Smooth muscle cell (in vitro differentiated cells): ENCODE results near the gene CHST8. TPM values are rescaled to one million over a fixed set of nuclear protein-coding genes. Genes with fewer than 3 reads are reported as not detected.

ENCODE experiments used
- DNase-seq: peaks from one replicate; lab custom pipeline; 2025; ENCODE audit not compliant: unreplicated experiment; lab: John Stamatoyannopoulos, UW
- H2AFZ ChIP-seq: fragments of 200-600 bp; sonication (generic); 2 replicates; pipeline ENCODE4 v1.6.0; 2016; ENCODE audit warnings: antibody characterized with exemption, low read depth, mild to moderate bottlenecking
- H3F3A ChIP-seq: fragments of 200-600 bp; sonication (generic); 2 replicates; pipeline ENCODE4 v1.6.0; 2017; ENCODE audit warnings: antibody characterized with exemption, low read depth
- H3K27ac ChIP-seq: fragments of 200-600 bp; sonication (generic); 2 replicates; pipeline ENCODE4 v1.5.1; 2016; ENCODE audit warnings: low read depth, mild to moderate bottlenecking
- H3K27me3 ChIP-seq: fragments of 200-600 bp; sonication (generic); 2 replicates; pipeline ENCODE4 v1.6.1; 2016; ENCODE audit warnings: low read depth, mild to moderate bottlenecking
- H3K36me3 ChIP-seq: fragments of 200-600 bp; sonication (generic); 2 replicates; pipeline ENCODE4 v1.5.1; 2016; ENCODE audit warnings: low read depth
- H3K4me1 ChIP-seq: fragments of 200-600 bp; sonication (generic); 2 replicates; pipeline ENCODE4 v1.5.1; 2016; ENCODE audit warnings: low read depth
- H3K4me2 ChIP-seq: fragments of 200-600 bp; sonication (generic); 2 replicates; pipeline ENCODE4 v1.6.0; 2016; ENCODE audit warnings: mild to moderate bottlenecking
- H3K4me3 ChIP-seq: fragments of 200-600 bp; sonication (generic); 2 replicates; pipeline ENCODE4 v1.5.1; 2016; ENCODE audit warnings: mild to moderate bottlenecking
- H3K79me2 ChIP-seq: fragments of 200-600 bp; sonication (generic); 2 replicates; pipeline ENCODE4 v1.6.0; 2016; ENCODE audit warnings: low read depth, mild to moderate bottlenecking
- H3K9ac ChIP-seq: fragments of 200-600 bp; sonication (generic); 2 replicates; pipeline ENCODE4 v1.6.0; 2016; ENCODE audit warnings: low read depth
- H3K9me3 ChIP-seq: fragments of 200-600 bp; sonication (generic); replicated peaks from 2 replicates; pipeline ENCODE4 v1.5.1; 2016; ENCODE audit warnings: low read depth
- H4K20me1 ChIP-seq: fragments of 200-600 bp; sonication (generic); 2 replicates; pipeline ENCODE4 v1.6.0; 2016; ENCODE audit warnings: low read depth
- CTCF ChIP-seq: fragments of 200-600 bp; sonication (generic); IDR thresholded peaks from 2 replicates; pipeline ENCODE4 v1.5.1; 2017; ENCODE audit warnings: borderline replicate concordance, mild to moderate bottlenecking, antibody characterized with exemption; ENCODE audit not compliant: insufficient read depth, poor library complexity, severe bottlenecking
- WGBS: methylation state at CpG from one replicate; pipeline ENCODE4 v1.1.7; 2016; ENCODE audit warnings: low lambda C conversion rate; 5-methylcytosine and 5-hydroxymethylcytosine counted together
- polyA plus RNA-seq: library from polyadenylated mRNA; unstranded; fragments of >200 nt; fragmentation: Nextera tagmentation; extraction: Ambion mirVana; gene quantifications from 2 replicates; pipeline ENCODE4 v1.2.1, GENCODE V29; 2016
- total RNA-seq: library from RNA; depleted of rRNA; stranded (reverse); fragments of >200 nt; gene quantifications from 2 replicates; pipeline ENCODE4 v1.2.3, GENCODE V29; 2014

CHST8 gene
- total and polyA plus RNA-seq, 2 experiments from 2014 or later, result not detected

- Histone ChIP-seq H3K4me1 (no peaks in the 10 kb centered on the region), H3K4me3 (no peak overlapping the region), H3K9ac (no peak overlapping the region), H2AFZ (no peak overlapping the region), H3K79me2 (no peaks in the 10 kb centered on the region), H3K9me3 (no peaks in the 10 kb centered on the region), H3K4me2 (no peak overlapping the region), H3K27ac (no peak overlapping the region), H3K27me3 (no peaks in the 10 kb centered on the region), H4K20me1 (no peaks in the 10 kb centered on the region), H3F3A (no peaks in the 10 kb centered on the region), H3K36me3 (no peaks in the 10 kb centered on the region)
- TF ChIP-seq CTCF, result no peak
- no peak for DNase-seq
- 85% methylated on average over 8 of the region's 8 CpGs for WGBS
Observed at GRCh38 chr19:33700408-33701013, 78.8 kb downstream of the CHST8 start.

- TF ChIP-seq CTCF, result no peak
- DNase-seq, result no peak
Observed at GRCh38 chr19:33701565-33701964, 79.8 kb downstream of the CHST8 start.

GRCh38 chr19:33702606-33703437 lies 81.1 kb downstream of the CHST8 start:
- no peaks in the 10 kb centered on the region for H3K27me3 ChIP-seq
- DNase-seq, result no peak
- no peaks in the 10 kb centered on the region for H3K79me2 ChIP-seq
- no peak overlapping the region for H2AFZ ChIP-seq
- H3K4me1 ChIP-seq, result no peaks in the 10 kb centered on the region
- no peaks in the 10 kb centered on the region for H3F3A ChIP-seq
- H3K36me3 ChIP-seq, result no peaks in the 10 kb centered on the region
- no peak overlapping the region for H3K4me3 ChIP-seq
- TF ChIP-seq CTCF, result no peak
- no peaks in the 10 kb centered on the region for H3K9me3 ChIP-seq
- H3K4me2 ChIP-seq, result no peak overlapping the region
- no peak overlapping the region for H3K9ac ChIP-seq
- H3K27ac ChIP-seq, result no peak overlapping the region
- 87% methylated on average over 21 of the region's 21 CpGs for WGBS
- no peaks in the 10 kb centered on the region for H4K20me1 ChIP-seq

More at GRCh38 chr19:33701565-33701964, 79.8 kb downstream of the CHST8 start:
- H3K79me2 ChIP-seq, result no peaks in the 10 kb centered on the region
- no peak overlapping the region for H3K27ac ChIP-seq
- no peaks in the 10 kb centered on the region for H4K20me1 ChIP-seq
- no peak overlapping the region for H3K4me2 ChIP-seq
- no peak overlapping the region for H3K9ac ChIP-seq
- no peaks in the 10 kb centered on the region for H3K36me3 ChIP-seq
- no peaks in the 10 kb centered on the region for H3K9me3 ChIP-seq
- 87% methylated on average over 8 of the region's 8 CpGs for WGBS
- H3K27me3 ChIP-seq, result no peaks in the 10 kb centered on the region
- no peak overlapping the region for H2AFZ ChIP-seq
- no peaks in the 10 kb centered on the region for H3F3A ChIP-seq
- no peaks in the 10 kb centered on the region for H3K4me1 ChIP-seq
- H3K4me3 ChIP-seq, result no peak overlapping the region
